Muscle of back (tissue), 11 donors: ENCODE data around the gene UTS2B. TPM values are rescaled to one million over a fixed set of nuclear protein-coding genes. Genes with fewer than 3 reads are reported as not detected.

Experiments used
- DNase-seq, 3 donors: peaks; one replicate each; pipeline versions ENCODE4 v3.0.0 to v3.0.0-alpha.2; 2013
- polyA plus RNA-seq, 10 donors: library from polyadenylated mRNA; unstranded; fragments of 120-200 nt; gene quantifications; one replicate each; pipeline ENCODE4 v1.2.1, GENCODE V29; 2013; ENCODE audit not compliant: insufficient read length in 10 of 10

UTS2B gene
- polyA plus RNA-seq, 10 donors: 0.12 to 0.22 (median 0.16) TPM; not detected in 7

GRCh38 chr3:191244242-191244867 is 86.0 kb downstream of the UTS2B start:
- DNase-seq: peak in 1 of 3 donors; percentile 22

- DNase-seq: peak in 1 of 3 donors; percentile 38
Observed at GRCh38 chr3:191240486-191240885, 89.8 kb downstream of the UTS2B start.

GRCh38 chr3:191239407-191240031 is 90.8 kb downstream of the UTS2B start:
- DNase-seq: peak in 1 of 3 donors; percentile 7

GRCh38 chr3:191238321-191238817 is 92.0 kb downstream of the UTS2B start:
- DNase-seq: no peak

- DNase-seq: no peak
Observed at GRCh38 chr3:191237047-191237882, 93.1 kb downstream of the UTS2B start.

GRCh38 chr3:191236646-191237045 is 93.7 kb downstream of the UTS2B start:
- no peak for DNase-seq

- DNase-seq: no peak
Observed at GRCh38 chr3:191235331-191236314, 94.7 kb downstream of the UTS2B start.

GRCh38 chr3:191234216-191234615 is 96.1 kb downstream of the UTS2B start:
- no peak for DNase-seq

- DNase-seq: no peak
Observed at GRCh38 chr3:191227541-191227940, 102.8 kb downstream of the UTS2B start.

GRCh38 chr3:191221638-191222037 is 108.7 kb downstream of the UTS2B start:
- DNase-seq: no peak

GRCh38 chr3:191220908-191221307 is 109.4 kb downstream of the UTS2B start:
- no peak for DNase-seq

GRCh38 chr3:191217301-191217700 is 113.0 kb downstream of the UTS2B start:
- DNase-seq: peak in 1 of 3 donors; percentile 17

Other genes with a start within 250 kb of the UTS2B start
- 1 to 10 TPM in 8 of 10 donors, under 1 TPM in 2; 0.71 to 9.0 (median 4.6) TPM for gene OSTN, start 131.3 kb downstream of the UTS2B start, polyA plus RNA-seq
- gene CCDC50, start 1.1 kb downstream of the UTS2B start, polyA plus RNA-seq: 10 to 100 TPM; 25.4 to 33.7 (median 28.7) TPM
- gene PYDC2, start 130.6 kb upstream of the UTS2B start, polyA plus RNA-seq: not detected